ENCODE results near the gene AGRN.
"Not testable (repeated sequence)": the region's sequence is repeated elsewhere in the genome, so short reads cannot be mapped to it uniquely, and the experiment has no call there.

Gene AGRN

GRCh38 chr1:1093610-1093943 is 73.7 kb downstream of the AGRN start (continued):
- no peak for TF ChIP-seq ZFP3 (CRISPR knock-in tag; IDR thresholded peaks at IDR 0.05)

- ATAC-seq = no peak
- no peak for TF ChIP-seq OSR1 (CRISPR knock-in tag; IDR thresholded peaks at IDR 0.05)
- TF ChIP-seq BACH2 (CRISPR knock-in tag; IDR thresholded peaks at IDR 0.05; ENCODE audit: borderline replicate concordance) = no peak
- no peak for TF ChIP-seq TCF4 (CRISPR knock-in tag; IDR thresholded peaks at IDR 0.05; ENCODE audit: borderline replicate concordance)
- no peak for TF ChIP-seq PATZ1 (CRISPR knock-in tag; IDR thresholded peaks at IDR 0.05; ENCODE audit: borderline replicate concordance)
- TF ChIP-seq CSDC2 (CRISPR knock-in tag; IDR thresholded peaks at IDR 0.05) = no peak
- TF ChIP-seq, protein P1, sequence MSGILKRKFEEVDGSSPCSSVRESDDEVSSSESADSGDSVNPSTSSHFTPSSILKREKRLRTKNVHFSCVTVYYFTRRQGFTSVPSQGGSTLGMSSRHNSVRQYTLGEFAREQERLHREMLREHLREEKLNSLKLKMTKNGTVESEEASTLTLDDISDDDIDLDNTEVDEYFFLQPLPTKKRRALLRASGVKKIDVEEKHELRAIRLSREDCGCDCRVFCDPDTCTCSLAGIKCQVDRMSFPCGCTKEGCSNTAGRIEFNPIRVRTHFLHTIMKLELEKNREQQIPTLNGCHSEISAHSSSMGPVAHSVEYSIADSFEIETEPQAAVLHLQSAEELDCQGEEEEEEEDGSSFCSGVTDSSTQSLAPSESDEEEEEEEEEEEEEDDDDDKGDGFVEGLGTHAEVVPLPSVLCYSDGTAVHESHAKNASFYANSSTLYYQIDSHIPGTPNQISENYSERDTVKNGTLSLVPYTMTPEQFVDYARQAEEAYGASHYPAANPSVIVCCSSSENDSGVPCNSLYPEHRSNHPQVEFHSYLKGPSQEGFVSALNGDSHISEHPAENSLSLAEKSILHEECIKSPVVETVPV (CRISPR knock-in tag; IDR thresholded peaks at IDR 0.05) = no peak
- TF ChIP-seq ZNF70 (CRISPR knock-in tag; IDR thresholded peaks at IDR 0.05) = no peak
- TF ChIP-seq ESRRG (CRISPR knock-in tag; IDR thresholded peaks at IDR 0.05) = no peak
- TF ChIP-seq, protein P2, sequence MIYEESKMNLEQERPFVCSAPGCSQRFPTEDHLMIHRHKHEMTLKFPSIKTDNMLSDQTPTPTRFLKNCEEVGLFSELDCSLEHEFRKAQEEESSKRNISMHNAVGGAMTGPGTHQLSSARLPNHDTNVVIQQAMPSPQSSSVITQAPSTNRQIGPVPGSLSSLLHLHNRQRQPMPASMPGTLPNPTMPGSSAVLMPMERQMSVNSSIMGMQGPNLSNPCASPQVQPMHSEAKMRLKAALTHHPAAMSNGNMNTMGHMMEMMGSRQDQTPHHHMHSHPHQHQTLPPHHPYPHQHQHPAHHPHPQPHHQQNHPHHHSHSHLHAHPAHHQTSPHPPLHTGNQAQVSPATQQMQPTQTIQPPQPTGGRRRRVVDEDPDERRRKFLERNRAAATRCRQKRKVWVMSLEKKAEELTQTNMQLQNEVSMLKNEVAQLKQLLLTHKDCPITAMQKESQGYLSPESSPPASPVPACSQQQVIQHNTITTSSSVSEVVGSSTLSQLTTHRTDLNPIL (CRISPR knock-in tag; IDR thresholded peaks at IDR 0.05; ENCODE audit: low read depth) = no peak
- no peak for TF ChIP-seq PPARA (CRISPR knock-in tag; IDR thresholded peaks at IDR 0.05; ENCODE audit: borderline replicate concordance)
- TF ChIP-seq, protein P3, sequence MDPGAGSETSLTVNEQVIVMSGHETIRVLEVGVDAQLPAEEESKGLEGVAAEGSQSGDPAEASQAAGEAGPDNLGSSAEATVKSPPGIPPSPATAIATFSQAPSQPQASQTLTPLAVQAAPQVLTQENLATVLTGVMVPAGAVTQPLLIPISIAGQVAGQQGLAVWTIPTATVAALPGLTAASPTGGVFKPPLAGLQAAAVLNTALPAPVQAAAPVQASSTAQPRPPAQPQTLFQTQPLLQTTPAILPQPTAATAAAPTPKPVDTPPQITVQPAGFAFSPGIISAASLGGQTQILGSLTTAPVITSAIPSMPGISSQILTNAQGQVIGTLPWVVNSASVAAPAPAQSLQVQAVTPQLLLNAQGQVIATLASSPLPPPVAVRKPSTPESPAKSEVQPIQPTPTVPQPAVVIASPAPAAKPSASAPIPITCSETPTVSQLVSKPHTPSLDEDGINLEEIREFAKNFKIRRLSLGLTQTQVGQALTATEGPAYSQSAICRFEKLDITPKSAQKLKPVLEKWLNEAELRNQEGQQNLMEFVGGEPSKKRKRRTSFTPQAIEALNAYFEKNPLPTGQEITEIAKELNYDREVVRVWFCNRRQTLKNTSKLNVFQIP (CRISPR knock-in tag; IDR thresholded peaks at IDR 0.05; ENCODE audit: borderline replicate concordance, low read depth) = no peak
- TF ChIP-seq ISL1 (CRISPR knock-in tag; IDR thresholded peaks at IDR 0.05) = no peak
- TF ChIP-seq, protein P4, sequence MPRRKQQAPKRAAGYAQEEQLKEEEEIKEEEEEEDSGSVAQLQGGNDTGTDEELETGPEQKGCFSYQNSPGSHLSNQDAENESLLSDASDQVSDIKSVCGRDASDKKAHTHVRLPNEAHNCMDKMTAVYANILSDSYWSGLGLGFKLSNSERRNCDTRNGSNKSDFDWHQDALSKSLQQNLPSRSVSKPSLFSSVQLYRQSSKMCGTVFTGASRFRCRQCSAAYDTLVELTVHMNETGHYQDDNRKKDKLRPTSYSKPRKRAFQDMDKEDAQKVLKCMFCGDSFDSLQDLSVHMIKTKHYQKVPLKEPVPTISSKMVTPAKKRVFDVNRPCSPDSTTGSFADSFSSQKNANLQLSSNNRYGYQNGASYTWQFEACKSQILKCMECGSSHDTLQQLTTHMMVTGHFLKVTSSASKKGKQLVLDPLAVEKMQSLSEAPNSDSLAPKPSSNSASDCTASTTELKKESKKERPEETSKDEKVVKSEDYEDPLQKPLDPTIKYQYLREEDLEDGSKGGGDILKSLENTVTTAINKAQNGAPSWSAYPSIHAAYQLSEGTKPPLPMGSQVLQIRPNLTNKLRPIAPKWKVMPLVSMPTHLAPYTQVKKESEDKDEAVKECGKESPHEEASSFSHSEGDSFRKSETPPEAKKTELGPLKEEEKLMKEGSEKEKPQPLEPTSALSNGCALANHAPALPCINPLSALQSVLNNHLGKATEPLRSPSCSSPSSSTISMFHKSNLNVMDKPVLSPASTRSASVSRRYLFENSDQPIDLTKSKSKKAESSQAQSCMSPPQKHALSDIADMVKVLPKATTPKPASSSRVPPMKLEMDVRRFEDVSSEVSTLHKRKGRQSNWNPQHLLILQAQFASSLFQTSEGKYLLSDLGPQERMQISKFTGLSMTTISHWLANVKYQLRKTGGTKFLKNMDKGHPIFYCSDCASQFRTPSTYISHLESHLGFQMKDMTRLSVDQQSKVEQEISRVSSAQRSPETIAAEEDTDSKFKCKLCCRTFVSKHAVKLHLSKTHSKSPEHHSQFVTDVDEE (CRISPR knock-in tag; IDR thresholded peaks at IDR 0.05) = no peak
- no peak for TF ChIP-seq GLIS3 (CRISPR knock-in tag; IDR thresholded peaks at IDR 0.05)
Observed at GRCh38 chr1:1094981-1095380, 75.1 kb downstream of the AGRN start.

DNA sequence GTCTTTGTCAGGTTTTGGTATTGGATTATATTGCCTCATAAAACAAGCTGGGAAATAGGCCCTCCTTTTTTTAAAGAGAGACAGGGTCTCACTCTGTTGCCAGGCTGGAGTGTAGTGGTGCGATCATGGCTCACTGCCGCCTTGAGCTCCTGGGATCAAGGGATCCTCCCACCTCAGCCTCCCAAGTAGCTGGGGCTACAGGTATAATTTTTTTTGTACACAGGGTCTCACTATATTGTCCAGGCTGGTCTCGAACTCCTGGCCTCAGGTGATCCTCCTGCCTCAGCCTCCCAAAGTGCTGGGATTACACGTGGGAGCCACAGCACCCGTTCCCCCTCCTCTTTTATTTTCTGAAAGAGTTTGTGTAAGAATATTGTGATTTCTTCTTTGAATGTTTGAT is 76.2 kb downstream of the AGRN start:
- ATAC-seq = not testable (repeated sequence)

DNA sequence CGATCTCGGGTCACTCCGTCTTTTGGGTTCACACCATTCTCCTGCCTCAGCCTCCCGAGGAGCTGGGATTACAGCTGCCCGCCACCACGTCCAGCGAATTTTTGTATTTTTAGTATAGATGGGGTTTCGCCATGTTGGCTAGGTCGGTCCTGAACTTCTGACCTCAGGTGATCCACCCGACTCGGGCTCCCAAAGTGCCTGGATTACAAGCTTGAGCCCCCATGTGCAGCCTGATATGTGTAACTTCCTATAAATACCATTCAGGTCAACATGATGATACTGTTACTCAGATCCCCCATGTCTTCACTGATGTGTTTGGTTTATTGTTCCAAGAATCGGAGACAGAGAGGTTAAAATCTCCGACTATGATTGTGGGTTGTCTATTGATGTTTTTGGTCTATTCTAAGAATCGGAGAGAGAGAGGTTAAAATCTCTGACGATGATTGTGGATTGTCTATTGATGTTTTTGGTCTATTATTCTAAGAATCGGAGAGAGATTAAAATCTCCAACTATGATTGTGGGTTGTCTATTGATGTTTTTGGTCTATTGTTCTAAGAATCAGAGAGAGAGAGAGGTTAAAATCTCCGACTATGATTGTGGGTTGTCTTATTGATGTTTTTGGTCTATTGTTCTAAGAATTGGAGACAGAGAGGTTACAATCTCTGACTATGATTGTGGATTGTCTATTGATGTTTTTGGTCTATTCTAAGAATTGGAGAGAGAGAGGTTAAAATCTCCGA is 78.9 kb downstream of the AGRN start:
- TF ChIP-seq TCF4 (CRISPR knock-in tag; IDR thresholded peaks at IDR 0.05; ENCODE audit: borderline replicate concordance) (no peak), GLIS3 (CRISPR knock-in tag; IDR thresholded peaks at IDR 0.05) (no peak), OSR1 (CRISPR knock-in tag; IDR thresholded peaks at IDR 0.05) (no peak), ZNF8 (CRISPR knock-in tag; IDR thresholded peaks at IDR 0.05) (no peak)
- TF ChIP-seq, protein P1 (CRISPR knock-in tag; IDR thresholded peaks at IDR 0.05) = no peak

More for the DNA sequence above, 78.9 kb downstream of the AGRN start:
- ATAC-seq = no peak

Measured in SK-N-SH treated with all-trans-retinoic acid at 6 μM for 48 hours (cell line).